Stimulated activated CD4-positive, alpha-beta T cell treated with anti-CD3 and anti-CD28 coated beads, Interleukin-12 subunit alpha, Interleukin-12 subunit beta, amount 100 ng/mL, for 4 hours (primary cell): ENCODE measurements around the gene ETS2.

Experiments
- DNase-seq: peaks from one replicate; pipeline ENCODE4 v3.0.0-alpha.2; 2020

ETS2 gene

GRCh38 chr21:38805328-38806152 lies at the start of gene ETS2:
ETS2 (plus strand) TSS chr21:38805929; CDS start chr21:38810035, 4,106 bp downstream.
- DNase-seq: peak; percentile 76

DNA sequence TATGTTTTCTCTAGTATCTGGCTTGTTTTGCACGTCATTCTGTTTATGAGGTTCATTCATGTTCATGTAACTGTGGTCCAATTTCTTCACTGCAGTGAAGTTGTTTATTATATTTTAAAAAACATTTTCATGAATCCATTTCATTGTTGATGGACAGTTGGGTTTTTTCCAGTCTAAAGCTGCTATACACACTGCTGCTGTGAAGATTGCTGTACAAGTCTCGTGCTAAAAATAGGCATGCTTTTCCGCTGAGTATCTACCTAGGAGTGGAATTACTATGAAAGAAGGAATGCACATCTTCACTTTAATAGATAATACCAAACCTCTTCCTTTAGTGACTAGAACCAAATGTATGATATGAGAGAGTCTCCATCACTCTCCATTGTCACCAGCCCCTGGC lies 49.0 kb upstream of the ETS2 start:
- no peak for DNase-seq

DNA sequence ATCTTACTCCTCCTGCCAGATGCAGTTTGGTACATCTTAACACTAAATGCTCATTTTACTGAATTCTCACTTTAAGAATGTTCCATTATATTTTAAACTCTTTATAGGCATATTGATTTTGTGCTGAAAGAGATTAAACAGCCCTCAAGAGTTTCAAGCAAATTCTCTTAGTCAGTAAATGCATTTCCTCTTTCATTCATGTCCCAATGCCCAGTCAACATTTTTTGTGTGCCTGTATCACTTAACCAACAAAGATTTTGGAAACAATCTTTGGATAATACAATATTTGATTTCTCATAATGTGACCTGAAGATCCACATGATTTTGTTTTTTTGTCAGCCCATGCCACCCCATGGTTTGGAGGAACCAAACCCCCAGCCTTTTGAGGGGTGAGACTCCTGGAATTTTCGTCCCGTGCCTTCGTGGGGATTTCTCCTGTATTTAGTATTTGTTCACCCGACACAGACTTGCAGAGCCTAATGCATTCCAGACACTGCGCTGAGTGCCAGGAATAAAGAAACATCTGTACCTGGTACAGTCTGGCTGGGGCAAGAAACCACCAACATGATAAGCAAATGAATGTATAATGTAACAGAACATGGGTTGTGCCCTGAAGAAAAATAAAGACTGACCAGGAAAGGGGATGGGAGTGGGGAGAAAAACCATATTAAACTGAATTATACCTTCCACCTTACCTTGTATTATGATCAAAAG lies 47.1 kb upstream of the ETS2 start:
- DNase-seq: no peak

GRCh38 chr21:38759413-38759812 lies 46.3 kb upstream of the ETS2 start:
- no peak for DNase-seq

DNA sequence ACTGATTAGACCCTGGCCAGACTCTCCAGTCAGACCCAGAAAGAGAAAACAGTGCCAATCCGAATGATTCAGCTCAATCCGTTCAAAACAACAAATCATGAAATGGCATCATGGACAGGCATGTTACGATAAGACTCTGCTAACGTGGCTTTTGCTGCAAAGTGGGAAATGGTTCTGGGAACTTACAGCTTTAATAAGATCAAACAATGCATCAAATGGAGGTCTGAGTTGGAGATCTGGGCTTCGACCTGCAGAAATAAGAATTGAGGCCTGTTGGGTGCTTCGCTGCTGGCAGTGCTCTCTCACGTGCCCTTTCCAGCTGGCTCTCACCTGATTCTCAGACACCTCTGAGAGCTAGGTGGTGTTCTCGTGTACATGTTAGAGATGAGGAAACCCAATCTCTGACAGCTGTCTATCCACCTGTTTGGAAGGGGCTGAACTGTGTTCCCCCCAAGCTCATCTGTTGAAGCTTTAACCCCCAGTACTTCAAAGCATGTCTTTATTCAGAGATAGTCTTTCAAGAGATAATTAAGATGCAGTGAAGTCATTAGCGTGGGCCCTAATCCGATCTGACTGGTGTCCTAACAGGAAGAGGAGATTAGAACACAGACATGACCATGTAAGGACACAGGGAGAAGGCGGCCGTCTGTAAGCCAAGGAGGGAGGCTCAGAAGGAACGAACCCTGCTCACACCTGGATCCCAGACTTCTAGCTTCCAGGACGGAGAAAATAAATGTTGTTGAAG lies 45.5 kb upstream of the ETS2 start:
- no peak for DNase-seq

GRCh38 chr21:38760762-38761155 lies 45.0 kb upstream of the ETS2 start:
- DNase-seq: no peak

DNA sequence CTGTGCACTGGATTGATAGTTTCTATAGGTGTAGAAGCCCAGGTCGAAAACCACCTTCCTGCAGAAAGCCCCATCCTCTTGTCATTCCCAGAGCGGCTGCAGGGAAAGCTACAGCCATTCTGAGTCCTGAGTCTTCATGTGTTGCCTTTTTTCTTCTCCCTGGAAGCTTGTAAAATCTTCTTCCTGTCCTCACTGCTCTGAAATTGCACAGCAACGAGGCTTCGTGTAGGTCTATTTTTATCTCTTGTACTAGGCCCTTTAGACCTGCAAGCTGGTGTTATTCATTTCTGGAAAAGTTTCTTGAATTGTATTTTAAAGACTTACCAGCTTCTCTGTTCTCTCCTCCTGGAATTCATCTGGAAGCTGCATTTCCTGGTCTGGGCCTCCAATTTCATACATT lies 44.2 kb upstream of the ETS2 start:
- DNase-seq: no peak

DNA sequence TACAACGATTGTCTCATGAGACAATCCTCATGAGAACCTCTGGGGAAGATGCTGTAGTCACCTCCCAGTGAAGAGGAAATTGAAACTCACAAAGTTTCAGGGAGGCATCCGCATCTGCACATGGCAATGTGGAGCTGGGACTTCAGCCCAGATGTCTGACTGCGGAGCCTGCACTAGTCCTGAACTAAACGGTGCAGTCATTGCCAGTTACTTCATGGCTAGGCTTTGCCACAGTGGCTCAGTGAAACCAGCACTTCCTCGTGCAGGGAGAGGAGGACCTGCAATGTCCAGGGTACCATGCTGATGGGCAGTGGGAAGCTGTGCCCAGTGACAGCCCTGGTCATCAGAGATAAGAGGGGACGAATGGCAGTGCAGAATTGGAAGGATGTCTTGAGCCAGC lies 40.7 kb upstream of the ETS2 start:
- DNase-seq: no peak

- DNase-seq: peak; percentile 48
These were observed 38.6 kb upstream of the ETS2 start for GRCh38 chr21:38766987-38767722.

DNA sequence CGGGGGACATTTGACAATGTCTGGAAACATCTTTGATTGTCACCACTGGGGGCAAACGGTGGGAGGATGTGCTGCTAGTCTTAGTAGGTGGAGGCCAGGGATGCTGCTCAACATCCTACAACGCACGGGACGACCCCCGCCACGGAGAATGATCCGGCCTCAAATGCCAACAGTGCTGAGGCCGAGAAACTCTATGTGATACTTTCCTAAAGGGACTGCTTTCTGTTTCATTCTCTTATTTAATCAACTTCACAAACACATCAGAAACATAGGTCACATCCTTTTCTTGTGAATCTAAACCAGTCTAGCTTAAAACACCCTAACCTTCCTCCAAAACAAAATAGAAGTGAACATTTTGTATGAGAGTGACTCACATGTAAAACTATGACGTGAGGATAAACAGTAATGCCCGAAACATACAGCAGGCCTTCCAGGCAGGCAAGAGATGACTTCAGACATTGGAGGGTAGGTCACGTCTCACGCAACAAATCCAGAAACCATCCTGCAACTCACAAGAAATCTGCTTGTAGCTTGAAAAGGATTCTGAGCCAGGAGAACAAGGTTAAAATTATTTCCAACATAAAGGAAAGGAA lies 37.2 kb upstream of the ETS2 start:
- peak; percentile 58 for DNase-seq

GRCh38 chr21:38769191-38769780 lies 36.4 kb upstream of the ETS2 start:
- DNase-seq: no peak

- no peak for DNase-seq
These were observed 35.1 kb upstream of the ETS2 start for GRCh38 chr21:38770660-38771059.

DNA sequence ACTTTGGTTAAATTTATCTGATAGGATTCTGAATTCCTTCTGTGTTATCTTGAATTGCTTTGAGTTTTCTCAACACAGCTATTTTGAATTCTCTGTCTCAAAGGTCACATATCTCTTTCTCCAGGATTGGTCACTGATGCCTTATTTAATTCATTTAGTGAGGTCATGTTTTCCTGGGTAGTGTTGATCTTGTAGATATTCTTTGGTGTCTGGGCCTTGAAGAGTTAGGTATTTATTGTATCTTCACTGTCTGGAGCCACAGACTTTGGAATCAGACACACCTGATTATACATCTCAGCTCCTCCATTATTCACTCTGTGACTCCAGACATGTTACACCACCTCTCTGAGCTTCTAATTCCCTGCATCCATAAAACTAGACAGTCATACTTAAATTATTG lies 34.2 kb upstream of the ETS2 start:
- DNase-seq: no peak

GRCh38 chr21:38772646-38773045 lies 33.1 kb upstream of the ETS2 start:
- no peak for DNase-seq

DNA sequence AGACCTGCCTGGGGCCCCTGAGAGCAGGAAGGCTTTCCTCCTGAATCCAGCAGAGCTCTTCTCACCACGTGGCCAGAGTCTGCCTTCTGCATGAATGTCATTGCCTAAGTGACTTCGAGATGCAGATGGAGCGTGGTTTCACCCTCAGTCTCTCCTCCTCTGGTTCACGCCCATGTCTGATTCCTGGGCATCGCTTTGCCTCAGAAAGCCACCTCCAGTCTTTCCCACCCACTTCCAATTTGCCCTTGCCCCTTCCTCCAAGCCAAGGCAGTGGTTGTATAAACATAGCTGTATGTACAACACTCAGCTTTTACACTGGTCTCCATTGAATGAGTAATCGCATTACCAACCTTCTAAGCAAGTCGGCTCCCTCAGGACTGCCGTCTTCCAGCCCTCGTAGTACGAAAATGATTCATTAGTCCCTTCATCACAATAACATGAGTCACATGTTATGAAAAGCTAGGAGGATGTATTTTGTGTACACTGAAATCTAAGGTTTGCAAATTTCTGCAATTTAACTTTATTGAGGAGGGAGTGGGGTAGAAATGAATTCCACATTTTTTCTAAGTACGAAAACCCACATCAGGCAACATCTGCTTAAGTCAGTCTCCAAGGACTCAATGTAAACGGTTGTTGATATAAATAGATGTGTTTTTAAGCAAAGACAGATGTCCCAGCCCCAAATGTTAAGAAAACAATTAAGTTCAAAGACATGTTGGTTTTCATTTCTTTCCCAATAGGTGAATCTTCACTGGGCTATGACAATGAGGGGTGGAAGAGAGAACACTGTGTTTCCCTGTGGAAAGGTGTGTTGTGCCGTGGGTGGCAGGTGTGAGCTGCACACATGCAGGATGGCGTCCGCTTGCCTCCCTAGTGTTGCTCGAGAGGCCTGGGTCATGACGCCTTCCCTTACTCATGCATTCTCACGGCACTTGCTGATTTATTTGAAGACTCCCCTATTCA lies 32.3 kb upstream of the ETS2 start:
- peak; percentile 12 for DNase-seq

GRCh38 chr21:38774152-38774551 lies 31.6 kb upstream of the ETS2 start:
- no peak for DNase-seq

DNA sequence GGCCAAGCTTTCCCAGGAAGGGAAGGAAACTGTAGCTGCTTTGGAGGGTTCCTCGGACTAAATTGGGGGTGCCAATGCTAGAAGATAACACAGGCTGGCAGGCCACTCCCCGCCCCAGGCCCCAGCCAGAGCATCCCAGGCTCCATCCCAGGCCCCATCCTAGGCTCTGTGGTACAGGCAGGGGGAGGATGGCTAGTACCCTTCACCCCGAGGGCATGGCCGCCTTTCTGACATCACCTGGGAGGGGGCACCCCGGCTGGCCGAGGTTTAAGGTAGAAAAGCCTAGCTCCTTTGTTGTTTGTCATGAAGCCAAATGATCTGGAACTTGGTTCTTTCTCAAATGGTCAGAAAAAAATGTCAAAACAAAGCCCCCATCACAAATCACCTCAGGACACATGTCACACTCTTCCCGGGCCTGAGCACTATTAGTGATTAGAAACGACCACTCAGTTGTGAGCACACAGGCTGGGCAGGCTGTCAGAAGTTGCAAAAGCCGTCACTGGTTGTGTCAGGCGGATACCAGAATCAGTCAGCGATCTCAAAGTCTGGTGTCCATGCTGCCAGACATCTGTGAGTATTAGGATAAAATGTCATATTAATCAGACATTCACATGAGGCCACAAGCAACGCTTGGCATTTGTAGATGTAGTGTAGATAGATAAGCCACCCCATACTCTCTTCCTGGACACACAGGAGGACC lies 31.0 kb upstream of the ETS2 start:
- DNase-seq: no peak

- no peak for DNase-seq
These were observed 30.0 kb upstream of the ETS2 start for GRCh38 chr21:38775733-38776132.

DNA sequence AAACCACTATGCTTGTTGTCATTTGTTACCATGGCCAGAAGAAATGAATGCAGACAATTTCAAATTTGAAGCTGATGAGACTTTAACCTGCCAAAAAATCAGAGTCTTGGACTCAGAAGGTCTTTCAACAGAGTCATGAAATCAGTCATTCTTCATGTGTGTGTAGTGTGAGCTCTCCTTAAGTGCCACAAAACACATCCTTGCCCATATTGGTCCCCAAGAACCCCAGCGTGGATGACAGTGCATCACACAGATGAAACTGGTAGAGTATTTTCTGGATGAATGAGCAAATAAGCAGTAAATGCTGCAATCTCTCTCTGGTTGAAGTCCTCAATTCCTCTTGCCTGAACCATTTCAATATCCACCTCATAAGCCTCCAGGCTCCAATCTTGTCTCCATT lies 28.7 kb upstream of the ETS2 start:
- DNase-seq: no peak

DNA sequence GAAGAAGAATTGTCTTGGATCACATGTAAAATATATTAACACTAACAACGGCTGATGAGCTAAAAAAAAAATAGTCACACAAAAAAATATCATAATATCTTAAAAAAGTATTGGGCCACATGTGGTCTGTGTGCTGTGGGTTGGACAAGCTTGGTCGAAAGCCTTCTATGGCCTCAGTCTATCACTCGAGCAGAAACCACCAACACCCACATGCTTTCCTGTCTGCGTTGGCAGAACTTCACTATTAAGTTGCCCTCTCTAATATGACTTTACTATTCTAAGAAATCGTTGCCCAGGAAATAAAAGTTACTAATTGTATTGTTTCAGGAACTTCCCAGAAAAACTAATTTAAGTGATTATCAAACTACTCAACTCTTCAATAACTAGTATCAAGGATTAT lies 28.2 kb upstream of the ETS2 start:
- no peak for DNase-seq
